Activated naive CD8-positive, alpha-beta T cell (primary cell): ENCODE data around the gene PARD3B.

Experiments
- H3K27ac Mint-ChIP-seq: one replicate; pipeline ENCODE4 v1.8.0; 2021; ENCODE audit warnings: mixed read lengths
- H3K27me3 Mint-ChIP-seq: one replicate; pipeline ENCODE4 v1.8.0; 2021; ENCODE audit warnings: mixed read lengths
- H3K36me3 Mint-ChIP-seq: one replicate; pipeline ENCODE4 v1.8.0; 2021; ENCODE audit warnings: mixed read lengths
- H3K4me1 Mint-ChIP-seq: one replicate; pipeline ENCODE4 v1.8.0; 2021; ENCODE audit warnings: low read depth, mixed read lengths
- H3K4me3 Mint-ChIP-seq: one replicate; pipeline ENCODE4 v1.8.0; 2021; ENCODE audit warnings: mild to moderate bottlenecking, mixed read lengths
- H3K9me3 Mint-ChIP-seq: one replicate; pipeline ENCODE4 v1.8.0; 2021; ENCODE audit warnings: low read depth, mixed read lengths

The PARD3B gene

DNA sequence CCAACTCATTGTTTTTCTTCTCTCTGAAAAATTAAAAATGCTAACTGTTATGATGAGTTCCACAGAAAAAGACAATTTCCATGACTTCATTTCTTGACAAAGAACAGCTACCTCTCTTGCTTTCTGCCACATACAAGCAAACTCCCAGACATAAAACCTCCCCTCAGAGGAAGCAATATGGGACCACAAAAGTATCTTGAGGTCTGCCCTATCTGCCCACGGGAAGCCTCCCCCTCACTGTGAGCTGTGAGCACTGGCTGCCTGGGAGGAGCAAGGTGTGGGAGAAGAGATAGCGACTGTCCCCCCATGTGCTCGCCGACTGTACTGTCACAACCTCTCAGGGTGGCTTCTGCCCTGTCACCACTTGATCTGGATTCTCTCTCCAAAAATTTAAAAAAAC is 1067.4 kb downstream of the PARD3B start:
- Mint-ChIP-seq H3K4me3 (peak overlapping the region; percentile 66), H3K27ac (peak overlapping the region; percentile 84), H3K9me3 (no peaks in the 10 kb centered on the region), H3K27me3 (peaks cover 10% of the 10 kb centered on the region), H3K4me1 (peaks cover 38% of the 10 kb centered on the region), H3K36me3 (no peaks in the 10 kb centered on the region)

- H3K36me3 Mint-ChIP-seq = no peaks in the 10 kb centered on the region
- H3K9me3 Mint-ChIP-seq = no peaks in the 10 kb centered on the region
- peaks cover 6% of the 10 kb centered on the region for H3K27me3 Mint-ChIP-seq
- peaks cover 38% of the 10 kb centered on the region for H3K4me1 Mint-ChIP-seq
- H3K27ac Mint-ChIP-seq = no peak overlapping the region
- no peak overlapping the region for H3K4me3 Mint-ChIP-seq
Measured at GRCh38 chr2:205613970-205614559, 1068.8 kb downstream of the PARD3B start.

GRCh38 chr2:205614965-205615364 is 1069.7 kb downstream of the PARD3B start:
- Mint-ChIP-seq H3K27ac (no peak overlapping the region), H3K27me3 (peaks cover 4% of the 10 kb centered on the region), H3K4me1 (peaks cover 38% of the 10 kb centered on the region), H3K36me3 (no peaks in the 10 kb centered on the region), H3K4me3 (no peak overlapping the region), H3K9me3 (no peaks in the 10 kb centered on the region)

DNA sequence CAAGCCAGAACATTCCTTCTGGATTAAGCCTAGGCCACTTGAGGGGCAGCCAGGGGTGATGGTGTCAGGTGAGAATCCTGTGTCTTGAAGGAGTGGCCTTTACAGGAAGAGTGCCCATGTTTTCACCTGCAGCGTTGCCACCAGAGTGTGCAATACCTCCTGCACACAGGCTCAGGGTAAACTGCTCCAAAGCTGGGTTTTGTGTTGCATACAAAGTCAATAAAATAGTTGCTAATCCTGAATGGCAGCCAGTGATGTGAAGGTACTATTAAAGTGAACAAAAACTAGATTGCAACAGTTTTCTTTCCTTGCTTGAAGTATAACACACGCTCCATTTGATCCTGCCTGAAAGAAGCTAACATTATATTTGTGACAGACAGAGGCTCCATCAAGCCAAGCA is 1072.6 kb downstream of the PARD3B start:
- Mint-ChIP-seq H3K27me3 (no peaks in the 10 kb centered on the region), H3K9me3 (no peaks in the 10 kb centered on the region), H3K4me1 (peaks cover 17% of the 10 kb centered on the region), H3K4me3 (no peak overlapping the region), H3K27ac (no peak overlapping the region), H3K36me3 (peaks cover 2% of the 10 kb centered on the region)

- Mint-ChIP-seq H3K9me3 (no peaks in the 10 kb centered on the region), H3K36me3 (peaks cover 2% of the 10 kb centered on the region), H3K27me3 (no peaks in the 10 kb centered on the region), H3K4me1 (peaks cover 2% of the 10 kb centered on the region), H3K4me3 (no peak overlapping the region), H3K27ac (no peak overlapping the region)
Measured at GRCh38 chr2:205619600-205619999, 1074.3 kb downstream of the PARD3B start.

GRCh38 chr2:205627085-205627484 is 1081.8 kb downstream of the PARD3B start:
- Mint-ChIP-seq H3K4me3 (no peak overlapping the region), H3K27ac (no peak overlapping the region), H3K36me3 (no peaks in the 10 kb centered on the region), H3K9me3 (no peaks in the 10 kb centered on the region), H3K4me1 (no peaks in the 10 kb centered on the region), H3K27me3 (no peaks in the 10 kb centered on the region)

- Mint-ChIP-seq H3K4me3 (no peak overlapping the region), H3K36me3 (no peaks in the 10 kb centered on the region), H3K27ac (no peak overlapping the region), H3K9me3 (no peaks in the 10 kb centered on the region), H3K27me3 (no peaks in the 10 kb centered on the region), H3K4me1 (no peaks in the 10 kb centered on the region)
Measured at GRCh38 chr2:205628422-205628821, 1083.1 kb downstream of the PARD3B start.

DNA sequence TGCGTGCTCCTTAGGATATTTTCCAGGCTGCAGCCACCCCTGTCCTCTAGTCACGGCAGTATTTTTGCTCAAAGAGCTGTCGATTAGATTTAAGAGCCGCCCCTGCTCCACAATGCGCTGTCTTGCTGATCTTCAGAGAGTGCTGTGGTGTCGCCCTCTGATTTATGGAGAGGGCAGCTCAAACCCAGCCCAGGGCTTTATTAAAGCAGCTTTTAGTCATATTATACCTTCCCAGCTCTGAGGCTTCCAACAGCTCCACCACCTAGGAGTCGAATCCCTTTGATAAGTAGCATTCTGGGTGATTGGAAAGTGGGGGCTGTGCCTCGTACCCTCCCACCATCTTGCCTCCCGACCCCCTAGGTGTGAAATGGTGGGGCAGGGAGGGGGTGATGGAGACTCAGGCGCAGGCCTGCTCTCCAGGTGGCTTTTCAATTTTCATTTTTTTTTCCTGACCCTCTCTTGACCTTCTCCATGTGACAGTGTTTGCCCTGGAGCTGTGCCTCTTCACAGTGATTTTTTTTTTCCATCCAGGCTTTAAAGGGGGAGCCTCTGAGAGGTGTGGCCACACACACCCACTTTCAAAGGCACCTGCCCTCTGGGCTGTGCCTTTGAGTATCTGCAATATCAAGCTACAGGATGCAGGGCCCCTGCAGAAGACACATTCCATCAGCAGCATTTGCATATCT is 1084.0 kb downstream of the PARD3B start:
- H3K9me3 Mint-ChIP-seq = no peaks in the 10 kb centered on the region
- H3K27ac Mint-ChIP-seq = no peak overlapping the region
- H3K36me3 Mint-ChIP-seq = no peaks in the 10 kb centered on the region
- H3K27me3 Mint-ChIP-seq = no peaks in the 10 kb centered on the region
- no peak overlapping the region for H3K4me3 Mint-ChIP-seq
- no peaks in the 10 kb centered on the region for H3K4me1 Mint-ChIP-seq

GRCh38 chr2:205633994-205634393 is 1088.7 kb downstream of the PARD3B start:
- Mint-ChIP-seq H3K27ac (no peak overlapping the region), H3K36me3 (no peaks in the 10 kb centered on the region), H3K4me3 (no peak overlapping the region), H3K4me1 (peaks cover 3% of the 10 kb centered on the region), H3K9me3 (no peaks in the 10 kb centered on the region), H3K27me3 (no peaks in the 10 kb centered on the region)

DNA sequence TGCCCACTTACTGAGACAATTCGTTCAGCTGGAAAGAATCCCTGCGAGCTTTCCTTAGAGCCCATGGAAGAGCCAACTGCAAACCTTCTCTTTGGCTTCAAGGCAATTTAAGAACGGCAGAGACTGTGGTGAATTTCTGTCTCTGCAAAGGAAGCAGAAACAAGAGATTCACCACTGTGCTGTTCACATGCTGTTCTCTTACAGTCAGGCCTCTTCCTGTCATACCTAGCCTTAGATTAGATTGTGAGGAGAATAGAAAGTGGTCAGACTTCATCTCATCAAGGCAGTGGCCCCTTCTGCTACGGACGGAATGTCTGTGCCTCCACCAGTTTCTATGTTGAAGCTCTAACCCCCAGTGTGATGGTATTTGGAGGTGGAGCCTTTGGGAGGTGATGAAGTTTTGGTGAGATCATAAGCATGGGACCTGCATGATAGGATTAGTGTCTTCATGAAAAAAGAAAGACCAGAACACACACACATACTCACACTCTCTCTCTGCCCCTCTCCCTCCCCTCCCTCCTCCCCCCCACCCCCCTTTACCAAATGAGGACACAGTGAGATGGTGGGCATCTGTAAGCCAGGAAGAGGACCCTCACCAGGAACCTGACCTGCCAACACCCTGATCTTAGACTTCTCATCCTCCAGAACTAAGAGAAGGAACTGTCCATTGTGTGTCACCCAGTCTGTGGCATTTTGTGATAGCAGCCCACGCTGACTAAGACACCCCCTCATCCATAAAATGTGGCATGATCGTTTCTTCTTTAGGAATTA is 1091.5 kb downstream of the PARD3B start:
- Mint-ChIP-seq H3K9me3 (no peaks in the 10 kb centered on the region), H3K27ac (no peak overlapping the region), H3K36me3 (no peaks in the 10 kb centered on the region), H3K4me3 (no peak overlapping the region), H3K27me3 (no peaks in the 10 kb centered on the region), H3K4me1 (peaks cover 3% of the 10 kb centered on the region)

- no peak overlapping the region for H3K27ac Mint-ChIP-seq
- H3K4me3 Mint-ChIP-seq = no peak overlapping the region
- H3K4me1 Mint-ChIP-seq = peaks cover 3% of the 10 kb centered on the region
- no peaks in the 10 kb centered on the region for H3K9me3 Mint-ChIP-seq
- H3K36me3 Mint-ChIP-seq = no peaks in the 10 kb centered on the region
- no peaks in the 10 kb centered on the region for H3K27me3 Mint-ChIP-seq
Measured at GRCh38 chr2:205637320-205637602, 1092.0 kb downstream of the PARD3B start.

GRCh38 chr2:205637779-205638503 is 1092.7 kb downstream of the PARD3B start:
- Mint-ChIP-seq H3K4me1 (peaks cover 3% of the 10 kb centered on the region), H3K27me3 (no peaks in the 10 kb centered on the region), H3K27ac (no peak overlapping the region), H3K4me3 (no peak overlapping the region), H3K36me3 (no peaks in the 10 kb centered on the region), H3K9me3 (no peaks in the 10 kb centered on the region)

DNA sequence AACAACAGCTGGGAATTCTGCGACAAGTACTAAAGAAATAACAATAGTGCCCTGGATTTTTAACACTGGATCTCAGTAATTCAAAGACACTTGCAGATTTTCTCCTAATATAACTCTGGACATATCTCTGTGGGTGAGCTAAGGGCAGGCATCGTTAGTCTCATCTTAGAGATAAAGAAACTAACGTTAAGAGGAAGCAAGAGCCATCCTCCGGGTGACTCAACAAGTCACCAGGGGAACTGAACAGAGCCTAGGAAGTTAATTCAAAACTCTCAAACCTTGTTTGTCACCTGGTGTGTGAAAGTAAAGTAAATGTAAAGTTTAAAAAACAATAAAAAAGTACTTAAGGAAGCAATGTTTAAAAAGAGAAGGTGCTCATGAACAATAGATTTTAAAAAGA is 1095.4 kb downstream of the PARD3B start:
- Mint-ChIP-seq H3K4me1 (peaks cover 3% of the 10 kb centered on the region), H3K27ac (no peak overlapping the region), H3K9me3 (no peaks in the 10 kb centered on the region), H3K27me3 (peaks cover 3% of the 10 kb centered on the region), H3K4me3 (no peak overlapping the region), H3K36me3 (no peaks in the 10 kb centered on the region)

- H3K27ac Mint-ChIP-seq = no peak overlapping the region
- H3K36me3 Mint-ChIP-seq = no peaks in the 10 kb centered on the region
- H3K4me1 Mint-ChIP-seq = peaks cover 1% of the 10 kb centered on the region
- H3K9me3 Mint-ChIP-seq = no peaks in the 10 kb centered on the region
- H3K4me3 Mint-ChIP-seq = no peak overlapping the region
- H3K27me3 Mint-ChIP-seq = peaks cover 3% of the 10 kb centered on the region
Measured at GRCh38 chr2:205642599-205643356, 1097.5 kb downstream of the PARD3B start.
